Common myeloid progenitor, CD34-positive (primary cell): ENCODE data around the gene CLEC10A.
"Not testable (repeated sequence)": the region's sequence is repeated elsewhere in the genome, so short reads cannot be mapped to it uniquely, and the experiment has no call there.

ENCODE experiments used
- CTCF ChIA-PET: fragments of 350-600 bp; sonication (Branson Sonifier 250); formaldehyde crosslinking; loops from one replicate; lab custom pipeline; 2021; ENCODE audit warnings: antibody characterized with exemption; lab: Charles Lee
- POLR2A ChIA-PET: fragments of 350-600 bp; sonication (Branson Sonifier 250); formaldehyde crosslinking; loops from one replicate; lab custom pipeline; 2021; ENCODE audit warnings: antibody characterized with exemption; lab: Charles Lee
- DNase-seq, 3 donors: peaks; one replicate each; pipeline versions ENCODE4 v3.0.0 to v3.0.0-alpha.2; 2013
- H3K27ac ChIP-seq, 2 experiments: 1 replicate in 1 of 2; 2 replicates in 1 of 2; pipeline ENCODE4 v1.7.0; 2013; ENCODE audit warnings: inconsistent platforms in 2 of 2, low read length in 2 of 2, mild to moderate bottlenecking in 2 of 2, low read depth in 1 of 2, moderate library complexity in 1 of 2; ENCODE audit not compliant: severe bottlenecking in 2 of 2, insufficient read depth in 1 of 2, poor library complexity in 1 of 2
- H3K27me3 ChIP-seq, 5 experiments: replicated peaks in 2 of 5; 1 replicate in 3 of 5; 2 replicates in 2 of 5; pipeline versions ENCODE4 v1.6.1 to v1.7.0; 2013; ENCODE audit warnings: low read length in 4 of 5, mild to moderate bottlenecking in 2 of 5, moderate library complexity in 2 of 5, inconsistent platforms in 1 of 5; ENCODE audit not compliant: insufficient read depth in 5 of 5, control insufficient read depth in 4 of 5
- H3K36me3 ChIP-seq, 4 experiments: 1 replicate in 2 of 4; 2 replicates in 2 of 4; pipeline versions ENCODE4 v1.6.1 to v1.7.0; 2013; ENCODE audit warnings: low read length in 3 of 4, control low read depth in 1 of 4, mild to moderate bottlenecking in 1 of 4; ENCODE audit not compliant: control insufficient read depth in 4 of 4, insufficient read depth in 4 of 4
- H3K4me1 ChIP-seq, 4 experiments: 1 replicate in 3 of 4; 2 replicates in 1 of 4; pipeline versions ENCODE4 v1.6.1 to v1.7.1; 2013; ENCODE audit warnings: low read length in 3 of 4, mild to moderate bottlenecking in 3 of 4, control low read depth in 1 of 4, inconsistent platforms in 1 of 4, moderate library complexity in 1 of 4; ENCODE audit not compliant: control insufficient read depth in 4 of 4, insufficient read depth in 4 of 4; ENCODE audit errors: control extremely low read depth in 1 of 4
- H3K4me3 ChIP-seq, 7 experiments: 1 replicate in 4 of 7; 2 replicates in 3 of 7; pipeline versions ENCODE4 v1.5.1 to v1.7.0; 2013; ENCODE audit warnings: mild to moderate bottlenecking in 7 of 7, low read length in 6 of 7, moderate library complexity in 6 of 7, inconsistent platforms in 2 of 7, low read depth in 2 of 7, control low read depth in 1 of 7; ENCODE audit not compliant: insufficient read depth in 4 of 7, control insufficient read depth in 1 of 7; ENCODE audit errors: extremely low read depth in 1 of 7
- H3K9me3 ChIP-seq, 5 experiments: 1 replicate in 4 of 5; 2 replicates in 1 of 5; pipeline versions ENCODE4 v1.6.1 to v1.7.1; 2013; ENCODE audit warnings: low read length in 4 of 5, mild to moderate bottlenecking in 2 of 5, inconsistent platforms in 1 of 5, low read depth in 1 of 5, moderate library complexity in 1 of 5; ENCODE audit not compliant: control insufficient read depth in 4 of 5, insufficient read depth in 2 of 5; ENCODE audit errors: control extremely low read depth in 1 of 5
- WGBS: methylation state at CpG from one replicate; pipeline ENCODE4 v1.1.5; 2013; ENCODE audit not compliant: insufficient coverage; 5-methylcytosine and 5-hydroxymethylcytosine counted together

The CLEC10A gene

DNA sequence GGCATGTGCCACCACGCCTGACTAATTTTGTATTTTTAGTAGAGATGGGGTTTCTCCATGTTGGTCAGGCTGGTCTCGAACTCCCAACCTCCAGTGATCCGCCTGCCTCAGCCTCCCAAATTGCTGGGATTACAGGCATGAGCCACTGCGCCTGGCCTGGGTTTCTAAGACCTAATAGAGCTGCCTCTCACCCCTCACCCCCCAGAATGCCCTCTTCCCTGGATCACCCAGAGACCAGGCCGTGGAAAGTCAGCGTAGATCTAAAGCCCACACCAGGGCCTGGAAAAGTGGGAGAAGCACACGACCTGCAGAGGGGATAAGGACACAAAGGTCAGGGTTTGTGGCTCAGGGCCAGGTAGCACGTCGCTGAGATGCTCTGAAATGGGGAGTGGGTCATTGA, 29.5 kb downstream of the CLEC10A start:
- peaks cover 5 to 21% (median 15%) of the 10 kb centered on the region in 4 experiments for H3K4me1 ChIP-seq
- H3K27me3 ChIP-seq, DNase-seq, H3K9me3 ChIP-seq, POLR2A ChIA-PET, H3K27ac ChIP-seq, H3K4me3 ChIP-seq, H3K36me3 ChIP-seq: not testable (repeated sequence)
- 96% methylated on average over 8 of the region's 9 CpGs for WGBS
- CTCF ChIA-PET = interaction anchor here (0.6 to 19.4 kb wide), 8 partner anchors 15 to 127 kb away, joined by 3 to 374 read pairs (median 4); partner anchors contain the start of genes ASGR1, CLEC10A and SLC16A13

DNA sequence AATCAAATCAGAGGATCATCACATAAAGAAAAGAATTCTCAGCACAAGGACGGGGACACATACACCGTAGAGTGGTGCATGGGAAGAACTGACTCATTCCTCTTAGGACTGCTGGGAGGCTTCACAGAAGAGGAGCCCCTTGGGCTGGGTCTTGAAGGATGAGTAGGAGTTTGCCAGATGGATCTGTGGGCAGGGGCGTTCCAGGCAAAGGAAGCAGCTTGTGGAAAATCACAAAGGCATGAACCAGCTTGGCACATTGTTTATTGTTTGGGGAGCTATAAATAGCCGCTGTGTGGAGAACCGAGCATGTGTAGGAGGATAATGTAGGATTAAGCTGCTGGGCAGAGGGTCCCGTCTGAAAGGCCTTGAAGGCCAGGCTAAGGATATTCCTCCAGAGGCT, 31.1 kb downstream of the CLEC10A start:
- DNase-seq = no peak
- ChIA-PET POLR2A (no interaction called here), CTCF (interaction anchor here (0.8 to 19.4 kb wide), 6 partner anchors 11 to 167 kb away, joined by 3 to 374 read pairs (median 4); partner anchors contain the start of gene ASGR1)
- 94% methylated on average over 3 of the region's 6 CpGs for WGBS
- Histone ChIP-seq H3K4me1 (peaks cover 5 to 24% (median 16%) of the 10 kb centered on the region in 4 experiments), H3K4me3 (no peak overlapping the region), H3K36me3 (no peaks in the 10 kb centered on the region), H3K9me3 (no peaks in the 10 kb centered on the region), H3K27ac (no peak overlapping the region), H3K27me3 (peaks cover 3 to 19% (median 12%) of the 10 kb centered on the region in 5 experiments)

DNA sequence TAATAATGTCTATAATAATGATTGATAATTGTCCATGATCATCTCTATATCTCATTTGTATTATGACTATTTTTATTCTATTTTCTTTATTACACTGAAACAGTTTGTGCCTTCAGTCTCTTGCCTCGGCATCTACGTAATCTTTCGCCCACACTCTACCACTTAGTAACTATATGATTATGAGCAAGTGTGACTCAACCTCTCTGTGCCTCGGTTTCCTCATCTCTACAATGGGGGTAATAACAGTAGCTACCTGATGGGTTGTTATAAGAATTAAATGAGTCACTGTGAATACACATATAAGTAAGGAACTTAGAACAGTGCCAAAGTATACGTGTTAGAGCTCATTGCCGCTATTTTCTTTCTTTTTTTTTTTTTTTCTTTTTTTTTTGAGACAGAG, 32.5 kb downstream of the CLEC10A start:
- Histone ChIP-seq H3K4me3 (no peak overlapping the region), H3K4me1 (peaks cover 5 to 38% (median 30%) of the 10 kb centered on the region in 4 experiments), H3K9me3 (no peaks in the 10 kb centered on the region), H3K36me3 (no peaks in the 10 kb centered on the region), H3K27me3 (peaks cover 3 to 33% (median 21%) of the 10 kb centered on the region in 5 experiments), H3K27ac (no peak overlapping the region)
- CTCF ChIA-PET = interaction anchor here (0.6 to 19.4 kb wide), 5 partner anchors 33 to 138 kb away, joined by 3 to 374 read pairs (median 14); partner anchors contain the start of genes ASGR1 and CLEC10A
- POLR2A ChIA-PET = no interaction called here
- no peak for DNase-seq
- WGBS = 90% methylated on average over 3 of the region's 6 CpGs

- WGBS = 25% methylated on average over 12 of the region's 26 CpGs
- not testable (repeated sequence) for H3K36me3 ChIP-seq, H3K9me3 ChIP-seq, H3K27ac ChIP-seq
- Histone ChIP-seq H3K4me3 (peak overlapping the region in 4 of 7 experiments; percentile 26 to 69 (median 48)), H3K4me1 (peaks cover 5 to 41% (median 36%) of the 10 kb centered on the region in 4 experiments), H3K27me3 (peaks cover 3 to 40% (median 21%) of the 10 kb centered on the region in 5 experiments)
- CTCF ChIA-PET = interaction anchor here (0.8 to 19.4 kb wide), 22 partner anchors 9 to 389 kb away, joined by 3 to 374 read pairs (median 5); partner anchors contain the start of genes ASGR1 and CLEC10A
- DNase-seq = peak; percentile 50 to 77 (median 63)
- POLR2A ChIA-PET = interaction anchor here (1.5 kb wide), 1 partner anchor 130 kb away, joined by 7 read pairs; no protein-coding TSS in a partner anchor
Observed at GRCh38 chr17:7046725-7047397, 33.2 kb downstream of the CLEC10A start.

DNA sequence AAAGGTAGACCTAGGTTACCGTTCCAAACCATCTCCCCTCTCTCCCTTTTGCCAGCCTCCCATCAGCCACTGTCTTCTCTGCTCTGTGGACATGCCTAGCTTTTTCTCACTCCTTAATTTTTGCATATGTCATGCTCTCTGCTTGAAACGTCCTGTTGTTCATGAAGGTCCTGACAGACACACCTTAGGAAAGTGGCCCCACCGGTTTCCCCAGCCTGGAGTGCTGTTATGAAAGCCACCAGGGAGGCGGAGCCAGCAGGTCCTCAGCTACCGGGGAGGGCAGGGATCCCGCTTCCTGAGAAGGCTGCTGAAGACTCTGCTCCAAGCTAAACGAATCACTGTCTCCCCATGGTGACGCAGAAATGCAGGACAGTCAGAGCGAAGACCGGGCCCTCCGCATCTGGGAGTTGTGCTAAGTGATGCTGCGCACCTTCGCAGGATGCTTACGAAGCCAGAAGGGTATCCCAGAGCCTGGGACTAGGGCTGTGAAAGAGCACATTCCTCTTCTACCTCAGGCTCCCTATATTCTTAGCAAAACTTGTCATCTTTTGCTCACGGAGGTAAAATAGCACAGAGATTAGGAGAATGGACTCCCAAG, 33.8 kb downstream of the CLEC10A start:
- 3% methylated on average over 12 of the region's 15 CpGs for WGBS

DNA sequence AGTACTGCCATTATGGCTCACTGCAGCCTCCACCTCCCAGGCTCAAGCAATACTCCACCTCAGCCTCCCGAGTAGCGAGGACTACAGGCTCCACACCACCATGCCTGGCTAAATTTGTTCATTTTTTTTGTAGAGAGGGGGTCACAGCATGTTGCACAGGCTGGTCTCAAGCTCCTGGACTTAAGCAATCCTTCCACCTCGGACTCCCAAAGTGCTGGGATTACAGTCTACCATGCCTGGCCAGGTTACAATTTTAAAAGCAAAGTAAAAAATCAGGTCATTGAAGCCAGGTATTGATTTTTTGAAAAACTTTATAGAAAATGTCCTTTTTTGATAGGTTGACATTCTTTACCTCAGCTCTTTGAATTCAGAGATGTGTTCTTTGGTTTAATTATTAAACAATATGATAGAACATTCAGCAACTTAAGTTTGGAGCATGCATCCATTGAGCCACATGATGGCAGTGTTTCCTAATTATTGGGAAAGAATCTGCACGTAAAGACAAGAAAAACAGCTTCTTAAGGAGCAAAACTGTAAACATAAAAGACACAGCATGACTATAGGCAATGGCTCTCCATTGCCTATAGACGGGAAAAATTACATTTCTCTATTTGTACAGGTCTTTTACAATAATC, 34.4 kb downstream of the CLEC10A start:
- no peaks in the 10 kb centered on the region for H3K9me3 ChIP-seq
- peaks cover 5 to 42% (median 37%) of the 10 kb centered on the region in 4 experiments for H3K4me1 ChIP-seq
- no peak overlapping the region for H3K27ac ChIP-seq
- peaks cover 0 to under 1% (median 0%) of the 10 kb centered on the region in 4 experiments for H3K36me3 ChIP-seq
- peak overlapping the region in 4 of 7 experiments; percentile 8 to 69 (median 48) for H3K4me3 ChIP-seq
- WGBS = 46% methylated on average over 4 of the region's 5 CpGs
- DNase-seq = peak; percentile 88 to 95 (median 93)
- H3K27me3 ChIP-seq = peaks cover 3 to 43% (median 21%) of the 10 kb centered on the region in 5 experiments
- ChIA-PET POLR2A (interaction anchor here (0.8 to 1.5 kb wide), 4 partner anchors 10 to 132 kb away, joined by 3 to 7 read pairs (median 4); partner anchors contain the start of gene SLC16A13), CTCF (interaction anchor here (0.9 to 19.4 kb wide), 33 partner anchors 8 to 391 kb away, joined by 3 to 374 read pairs (median 5); partner anchors contain the start of genes ACADVL, ASGR1, CLEC10A and DLG4)

More for the DNA sequence above, 33.8 kb downstream of the CLEC10A start:
- no peaks in the 10 kb centered on the region for H3K9me3 ChIP-seq
- POLR2A ChIA-PET = interaction anchor here (0.8 to 1.5 kb wide), 3 partner anchors 24 to 131 kb away, joined by 3 to 7 read pairs (median 4); no protein-coding TSS in a partner anchor
- peaks cover 5 to 42% (median 37%) of the 10 kb centered on the region in 4 experiments for H3K4me1 ChIP-seq
- no peaks in the 10 kb centered on the region for H3K36me3 ChIP-seq
- H3K27me3 ChIP-seq = peaks cover 3 to 43% (median 21%) of the 10 kb centered on the region in 5 experiments
- peak in 1 of 3 donors; percentile 52 for DNase-seq
- CTCF ChIA-PET = interaction anchor here (0.8 to 19.4 kb wide), 33 partner anchors 9 to 390 kb away, joined by 3 to 374 read pairs (median 5); partner anchors contain the start of genes ASGR1, CLEC10A and SLC16A13
- H3K27ac ChIP-seq = no peak overlapping the region
- peak overlapping the region in 5 of 7 experiments; percentile 8 to 69 (median 33) for H3K4me3 ChIP-seq
